RWPE2 (cell line): ENCODE data around the gene CMKLR1.

ENCODE experiments used
- ATAC-seq: fragments of 200-7000 bp; cut with Tn5 transposase; 3 replicates; pipeline ENCODE4 v1.9.1; 2021; ENCODE audit warnings: low read depth
- DNase-seq: peaks from one replicate; pipeline ENCODE4 v3.0.0-alpha.2; 2020; ENCODE audit warnings: low spot score
- H3K27ac ChIP-seq: fragments of 450-650 bp; 2 replicates; pipeline ENCODE4 v1.5.1; 2017; ENCODE audit warnings: mild to moderate bottlenecking; ENCODE audit not compliant: poor library complexity, severe bottlenecking
- H3K27me3 ChIP-seq: fragments of 250-450 bp; sonication (Bioruptor Pico); 2 replicates; pipeline ENCODE4 v1.5.1; 2021; ENCODE audit warnings: mild to moderate bottlenecking, moderate library complexity; ENCODE audit not compliant: insufficient read depth, poor library complexity, severe bottlenecking
- H3K36me3 ChIP-seq: fragments of 250-450 bp; sonication (Bioruptor Pico); 2 replicates; pipeline ENCODE4 v1.5.1; 2020; ENCODE audit warnings: low read depth, mild to moderate bottlenecking, moderate library complexity
- H3K4me1 ChIP-seq: fragments of 250-450 bp; sonication (Bioruptor Pico); 2 replicates; pipeline ENCODE4 v1.5.1; 2021; ENCODE audit warnings: mild to moderate bottlenecking, moderate library complexity; ENCODE audit not compliant: insufficient read depth, poor library complexity, severe bottlenecking
- H3K4me3 ChIP-seq: fragments of 250-450 bp; sonication (Bioruptor Pico); 2 replicates; pipeline ENCODE4 v1.5.1; 2021; ENCODE audit warnings: mild to moderate bottlenecking, moderate library complexity; ENCODE audit not compliant: severe bottlenecking
- H3K9me3 ChIP-seq: fragments of 250-450 bp; sonication (Bioruptor Pico); 2 replicates; pipeline ENCODE4 v1.5.1; 2021; ENCODE audit warnings: mild to moderate bottlenecking, moderate library complexity; ENCODE audit not compliant: severe bottlenecking
- TF ChIP-seq, protein P1 (sequence below): fragments of 450-650 bp; IDR thresholded peaks from one replicate; pipeline ENCODE4 v1.5.1; 2017; ENCODE audit warnings: mild to moderate bottlenecking, moderate library complexity; ENCODE audit not compliant: poor library complexity, severe bottlenecking

The CMKLR1 gene

DNA sequence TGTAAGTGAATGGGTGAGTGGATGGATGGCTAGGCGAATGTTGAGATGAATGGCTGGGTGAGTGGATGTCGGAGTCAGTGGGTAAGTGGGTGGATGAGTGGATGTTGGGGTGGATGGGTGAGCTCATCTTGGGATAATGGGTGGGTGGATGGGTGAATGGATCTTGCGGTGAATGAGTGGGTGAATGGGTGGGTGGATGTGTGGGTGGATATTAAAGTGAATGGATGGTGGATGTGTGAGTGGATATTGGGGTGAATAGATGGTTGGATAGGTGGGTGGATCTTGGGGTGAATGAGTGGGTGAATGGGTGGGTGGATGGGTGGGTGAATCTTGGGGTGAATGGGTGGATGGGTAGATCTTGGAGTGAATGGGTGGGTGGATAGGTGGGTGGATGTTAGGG is 51.9 kb downstream of the CMKLR1 start:
- Histone ChIP-seq H3K27ac (no peak overlapping the region), H3K4me3 (no peak overlapping the region), H3K36me3 (no peaks in the 10 kb centered on the region), H3K4me1 (no peaks in the 10 kb centered on the region), H3K9me3 (no peaks in the 10 kb centered on the region), H3K27me3 (peaks cover 4% of the 10 kb centered on the region)
- TF ChIP-seq, protein P1, sequence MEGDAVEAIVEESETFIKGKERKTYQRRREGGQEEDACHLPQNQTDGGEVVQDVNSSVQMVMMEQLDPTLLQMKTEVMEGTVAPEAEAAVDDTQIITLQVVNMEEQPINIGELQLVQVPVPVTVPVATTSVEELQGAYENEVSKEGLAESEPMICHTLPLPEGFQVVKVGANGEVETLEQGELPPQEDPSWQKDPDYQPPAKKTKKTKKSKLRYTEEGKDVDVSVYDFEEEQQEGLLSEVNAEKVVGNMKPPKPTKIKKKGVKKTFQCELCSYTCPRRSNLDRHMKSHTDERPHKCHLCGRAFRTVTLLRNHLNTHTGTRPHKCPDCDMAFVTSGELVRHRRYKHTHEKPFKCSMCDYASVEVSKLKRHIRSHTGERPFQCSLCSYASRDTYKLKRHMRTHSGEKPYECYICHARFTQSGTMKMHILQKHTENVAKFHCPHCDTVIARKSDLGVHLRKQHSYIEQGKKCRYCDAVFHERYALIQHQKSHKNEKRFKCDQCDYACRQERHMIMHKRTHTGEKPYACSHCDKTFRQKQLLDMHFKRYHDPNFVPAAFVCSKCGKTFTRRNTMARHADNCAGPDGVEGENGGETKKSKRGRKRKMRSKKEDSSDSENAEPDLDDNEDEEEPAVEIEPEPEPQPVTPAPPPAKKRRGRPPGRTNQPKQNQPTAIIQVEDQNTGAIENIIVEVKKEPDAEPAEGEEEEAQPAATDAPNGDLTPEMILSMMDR, result no peak
- no peak for DNase-seq
- no peak for ATAC-seq

DNA sequence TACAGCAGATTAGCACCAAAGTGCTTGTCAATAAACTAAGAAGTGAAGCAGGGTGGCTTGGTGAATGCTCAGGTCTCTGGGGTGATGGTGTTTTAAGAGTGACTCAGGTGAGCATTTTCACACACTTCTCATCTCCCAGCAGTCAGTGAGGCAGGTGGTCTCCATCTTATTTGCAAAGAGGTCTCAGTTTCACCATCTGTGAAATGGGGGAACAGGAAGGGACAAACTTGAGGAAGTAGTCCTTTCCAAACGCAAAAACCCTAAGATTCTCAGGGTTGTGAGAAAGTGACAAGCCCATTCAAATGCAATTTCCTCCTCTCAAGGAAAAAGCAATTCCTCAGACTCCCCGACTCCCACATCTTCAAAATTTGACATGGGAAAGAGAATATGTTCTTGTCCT is 54.1 kb downstream of the CMKLR1 start:
- Histone ChIP-seq H3K9me3 (no peaks in the 10 kb centered on the region), H3K27me3 (peaks cover 4% of the 10 kb centered on the region), H3K36me3 (no peaks in the 10 kb centered on the region), H3K4me3 (no peak overlapping the region), H3K4me1 (no peaks in the 10 kb centered on the region), H3K27ac (no peak overlapping the region)
- DNase-seq, result no peak
- TF ChIP-seq, protein P1, result no peak
- ATAC-seq, result no peak

DNA sequence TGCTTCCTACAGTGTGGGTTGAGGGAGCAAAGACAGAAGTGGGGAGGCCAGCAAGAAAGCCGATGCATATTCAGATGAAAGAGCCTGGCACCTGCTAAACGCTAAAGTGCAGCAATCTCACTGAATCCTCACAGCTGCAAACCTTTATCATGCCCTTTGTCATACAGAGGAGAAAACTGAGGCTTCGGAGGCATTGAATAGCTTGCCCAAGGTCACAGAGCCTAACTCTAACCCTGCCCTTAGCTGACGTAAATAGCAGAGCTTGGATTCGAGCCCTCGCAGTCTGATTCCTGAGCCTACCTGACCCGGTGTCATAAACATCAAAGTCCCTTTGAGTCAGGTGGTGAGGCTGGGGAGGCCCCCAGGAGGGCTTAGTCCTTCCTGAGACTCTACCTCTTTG is 54.9 kb downstream of the CMKLR1 start:
- TF ChIP-seq, protein P1, result no peak
- Histone ChIP-seq H3K36me3 (no peaks in the 10 kb centered on the region), H3K27me3 (peaks cover 4% of the 10 kb centered on the region), H3K4me3 (no peak overlapping the region), H3K27ac (no peak overlapping the region), H3K9me3 (no peaks in the 10 kb centered on the region), H3K4me1 (no peaks in the 10 kb centered on the region)
- DNase-seq (no peak), ATAC-seq (no peak)

DNA sequence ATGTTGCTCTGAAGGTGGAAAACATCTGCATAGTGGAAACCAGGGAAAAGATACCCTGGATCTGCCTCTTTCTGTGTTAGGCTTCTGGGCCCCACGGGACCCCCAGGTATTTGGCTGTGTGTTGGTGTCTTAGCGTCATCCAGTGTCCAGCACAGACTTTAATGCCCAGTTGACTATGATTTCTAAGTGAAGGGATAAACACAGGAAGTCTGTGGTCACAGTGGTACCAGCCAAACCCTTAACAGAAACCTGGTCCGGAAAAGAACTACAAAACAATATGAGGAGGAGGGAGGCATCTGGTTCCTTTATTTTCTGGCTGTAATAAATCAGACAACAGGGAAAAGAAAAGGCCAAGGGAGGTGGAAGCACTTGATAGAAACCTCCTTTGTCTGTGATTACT is 56.4 kb downstream of the CMKLR1 start:
- ATAC-seq (no peak), DNase-seq (no peak)
- H3K27ac ChIP-seq, result no peak overlapping the region
- H3K4me3 ChIP-seq, result no peak overlapping the region
- no peaks in the 10 kb centered on the region for H3K36me3 ChIP-seq
- peaks cover 4% of the 10 kb centered on the region for H3K27me3 ChIP-seq
- TF ChIP-seq, protein P1, result no peak
- H3K4me1 ChIP-seq, result no peaks in the 10 kb centered on the region
- no peaks in the 10 kb centered on the region for H3K9me3 ChIP-seq

DNA sequence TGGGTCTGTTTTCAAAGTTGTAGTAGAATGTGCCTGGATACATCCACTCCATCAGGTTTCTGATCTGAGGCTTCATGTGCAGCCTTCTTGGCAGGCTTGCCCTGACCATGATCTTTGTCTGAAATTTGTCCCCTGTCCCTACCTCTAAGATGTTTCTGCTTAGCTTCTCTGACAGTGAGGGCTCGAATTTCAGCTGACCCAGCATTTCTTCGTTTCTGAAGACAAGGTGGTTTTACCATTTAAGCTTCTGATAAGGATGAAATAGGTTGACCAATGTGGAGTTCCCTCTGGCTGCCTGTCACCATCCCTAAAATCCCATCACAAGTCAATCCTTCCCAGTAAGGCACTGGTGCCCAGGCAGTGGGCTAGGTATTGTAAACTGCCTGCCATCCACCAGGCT is 57.0 kb downstream of the CMKLR1 start:
- H3K4me3 ChIP-seq, result no peak overlapping the region
- no peaks in the 10 kb centered on the region for H3K4me1 ChIP-seq
- no peaks in the 10 kb centered on the region for H3K9me3 ChIP-seq
- peaks cover 4% of the 10 kb centered on the region for H3K27me3 ChIP-seq
- H3K27ac ChIP-seq, result no peak overlapping the region
- H3K36me3 ChIP-seq, result no peaks in the 10 kb centered on the region
- TF ChIP-seq, protein P1, result no peak
- no peak for ATAC-seq
- DNase-seq, result no peak
